ENCODE measurements around the gene CYYR1.

DNA sequence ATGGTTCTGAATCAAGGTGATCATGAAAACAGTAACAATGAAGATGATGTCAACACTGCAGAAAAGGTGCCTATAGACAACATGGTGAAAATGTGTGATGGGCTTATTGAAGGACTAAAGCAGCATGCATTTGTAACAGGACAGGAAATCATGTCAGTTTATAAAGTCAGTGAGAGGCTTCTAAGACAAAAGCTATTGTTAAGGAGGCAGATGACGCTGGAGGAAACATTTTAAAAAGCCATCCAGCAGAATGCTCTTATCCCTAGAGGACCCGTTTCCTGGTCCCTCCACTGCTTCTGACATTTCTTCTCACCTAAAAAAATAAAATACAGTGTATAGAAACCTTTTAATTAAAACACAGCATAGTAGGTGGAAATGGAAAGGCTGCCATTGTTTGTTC is 40.9 kb downstream of the CYYR1 start:
- TF ChIP-seq, protein P1, sequence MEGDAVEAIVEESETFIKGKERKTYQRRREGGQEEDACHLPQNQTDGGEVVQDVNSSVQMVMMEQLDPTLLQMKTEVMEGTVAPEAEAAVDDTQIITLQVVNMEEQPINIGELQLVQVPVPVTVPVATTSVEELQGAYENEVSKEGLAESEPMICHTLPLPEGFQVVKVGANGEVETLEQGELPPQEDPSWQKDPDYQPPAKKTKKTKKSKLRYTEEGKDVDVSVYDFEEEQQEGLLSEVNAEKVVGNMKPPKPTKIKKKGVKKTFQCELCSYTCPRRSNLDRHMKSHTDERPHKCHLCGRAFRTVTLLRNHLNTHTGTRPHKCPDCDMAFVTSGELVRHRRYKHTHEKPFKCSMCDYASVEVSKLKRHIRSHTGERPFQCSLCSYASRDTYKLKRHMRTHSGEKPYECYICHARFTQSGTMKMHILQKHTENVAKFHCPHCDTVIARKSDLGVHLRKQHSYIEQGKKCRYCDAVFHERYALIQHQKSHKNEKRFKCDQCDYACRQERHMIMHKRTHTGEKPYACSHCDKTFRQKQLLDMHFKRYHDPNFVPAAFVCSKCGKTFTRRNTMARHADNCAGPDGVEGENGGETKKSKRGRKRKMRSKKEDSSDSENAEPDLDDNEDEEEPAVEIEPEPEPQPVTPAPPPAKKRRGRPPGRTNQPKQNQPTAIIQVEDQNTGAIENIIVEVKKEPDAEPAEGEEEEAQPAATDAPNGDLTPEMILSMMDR (IDR thresholded peaks at IDR 0.05): no peak
- TF ChIP-seq POLR2A (IDR thresholded peaks at IDR 0.05): no peak

All from gastroesophageal sphincter (tissue), 3 donors.